ENCODE measurements around the gene ISM2. TPM values are rescaled to one million over a fixed set of nuclear protein-coding genes. Genes with fewer than 3 reads are reported as not detected.

ISM2 gene
- total RNA-seq, 1 donor from 2014 or later, result 0.39 TPM

DNA sequence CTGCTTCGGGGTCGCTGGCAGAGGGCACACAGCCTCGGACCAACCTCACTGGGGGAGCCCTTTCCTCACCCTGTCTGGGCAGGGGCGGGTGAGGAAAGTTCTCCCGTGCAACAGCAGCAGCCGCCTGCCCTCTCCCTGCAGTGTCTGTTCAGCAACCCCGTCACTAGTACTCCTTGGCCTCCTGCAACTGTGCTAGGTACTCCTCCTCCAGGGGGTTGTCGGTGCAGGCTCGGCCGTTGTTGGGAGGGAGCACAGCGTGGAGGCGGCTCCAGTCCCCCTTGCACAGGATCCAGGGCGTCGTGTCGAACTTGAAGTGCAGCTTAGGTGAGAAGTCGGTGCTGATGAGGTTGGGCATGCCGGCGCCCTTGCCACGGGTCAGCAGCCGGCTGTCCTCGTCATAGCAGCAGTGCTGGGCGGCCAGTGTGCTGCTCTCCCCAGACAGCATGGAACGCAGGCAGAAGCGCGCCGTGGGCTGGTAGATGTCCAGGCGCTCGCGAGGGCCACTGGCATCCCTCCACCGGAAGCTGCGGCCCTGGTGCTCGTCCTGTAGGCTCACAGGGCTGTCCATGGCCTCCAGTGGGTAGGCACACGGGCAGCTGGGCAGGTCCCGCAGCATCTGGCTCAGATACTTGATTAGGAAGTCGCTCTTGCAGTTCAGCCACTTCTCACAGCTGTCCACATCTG, 23.0 kb downstream of the ISM2 start:
- no peak overlapping the region for H3K9ac ChIP-seq (ENCODE audit: low read length)
- Mint-ChIP-seq H3K4me3 (ENCODE audit: unreplicated experiment) (no peak overlapping the region), H3K4me1 (ENCODE audit: low read depth, unreplicated experiment) (no peaks in the 10 kb centered on the region), H3K9me3 (ENCODE audit: unreplicated experiment) (no peaks in the 10 kb centered on the region), H3K27me3 (ENCODE audit: low read depth, unreplicated experiment) (peaks cover 27% of the 10 kb centered on the region), H3K27ac (ENCODE audit: unreplicated experiment) (no peak overlapping the region), H3K36me3 (ENCODE audit: low read depth, unreplicated experiment) (peaks cover 1% of the 10 kb centered on the region)
- no peaks in the 10 kb centered on the region for H3K4me1 ChIP-seq (ENCODE audit: insufficient read depth, low read length)
- DNase-seq (ENCODE audit: low read depth), result no peak
- H3K4me3 ChIP-seq (ENCODE audit: insufficient read depth, low read depth, low read length), result no peak overlapping the region
- no peaks in the 10 kb centered on the region for H3K36me3 ChIP-seq (ENCODE audit: insufficient read depth, low read length)
- TF ChIP-seq CTCF (IDR thresholded peaks at IDR 0.05; ENCODE audit: insufficient read depth, low read depth, low read length) (no peak), EZH2 (IDR thresholded peaks at IDR 0.05; ENCODE audit: insufficient read depth, low read length) (no peak)
- H3K9me3 ChIP-seq (ENCODE audit: insufficient read depth, low read depth, low read length), result no peaks in the 10 kb centered on the region
- peaks cover 13% of the 10 kb centered on the region for H3K27me3 ChIP-seq (ENCODE audit: insufficient read depth, low read length)
- no peaks in the 10 kb centered on the region for H3K79me2 ChIP-seq (ENCODE audit: insufficient read depth, low read length)
- no peak overlapping the region for H2AFZ ChIP-seq (ENCODE audit: low read depth, low read length)
- H3K27ac ChIP-seq (ENCODE audit: low read depth, low read length), result no peak overlapping the region
- no peak for FAIRE-seq
- H4K20me1 ChIP-seq (ENCODE audit: insufficient read depth, low read length), result no peaks in the 10 kb centered on the region
- no peak overlapping the region for H3K4me2 ChIP-seq (ENCODE audit: low read length)

- no peaks in the 10 kb centered on the region for H3K79me2 ChIP-seq (ENCODE audit: insufficient read depth, low read length)
- Mint-ChIP-seq H3K4me1 (ENCODE audit: low read depth, unreplicated experiment) (no peaks in the 10 kb centered on the region), H3K36me3 (ENCODE audit: low read depth, unreplicated experiment) (peaks cover 3% of the 10 kb centered on the region), H3K27ac (ENCODE audit: unreplicated experiment) (no peak overlapping the region), H3K27me3 (ENCODE audit: low read depth, unreplicated experiment) (peaks cover 27% of the 10 kb centered on the region), H3K9me3 (ENCODE audit: unreplicated experiment) (no peaks in the 10 kb centered on the region), H3K4me3 (ENCODE audit: unreplicated experiment) (peak overlapping the region; percentile 40)
- H3K4me3 ChIP-seq (ENCODE audit: insufficient read depth, low read depth, low read length), result no peak overlapping the region
- no peaks in the 10 kb centered on the region for H4K20me1 ChIP-seq (ENCODE audit: insufficient read depth, low read length)
- H3K27me3 ChIP-seq (ENCODE audit: insufficient read depth, low read length), result peaks cover 13% of the 10 kb centered on the region
- no peaks in the 10 kb centered on the region for H3K4me1 ChIP-seq (ENCODE audit: insufficient read depth, low read length)
- no peak overlapping the region for H2AFZ ChIP-seq (ENCODE audit: low read depth, low read length)
- H3K4me2 ChIP-seq (ENCODE audit: low read length), result no peak overlapping the region
- H3K9ac ChIP-seq (ENCODE audit: low read length), result no peak overlapping the region
- no peaks in the 10 kb centered on the region for H3K9me3 ChIP-seq (ENCODE audit: insufficient read depth, low read depth, low read length)
- TF ChIP-seq EZH2 (IDR thresholded peaks at IDR 0.05; ENCODE audit: insufficient read depth, low read length), result no peak
- no peak for TF ChIP-seq CTCF (IDR thresholded peaks at IDR 0.05; ENCODE audit: insufficient read depth, low read depth, low read length)
- no peak overlapping the region for H3K27ac ChIP-seq (ENCODE audit: low read depth, low read length)
- H3K36me3 ChIP-seq (ENCODE audit: insufficient read depth, low read length), result peaks cover under 1% of the 10 kb centered on the region
- DNase-seq (ENCODE audit: low read depth) (no peak), FAIRE-seq (no peak)
These were observed 24.0 kb downstream of the ISM2 start for GRCh38 chr14:77474479-77475177.

GRCh38 chr14:77473921-77474320, 24.7 kb downstream of the ISM2 start:
- no peaks in the 10 kb centered on the region for H3K4me1 ChIP-seq (ENCODE audit: insufficient read depth, low read length)
- H3K27me3 Mint-ChIP-seq (ENCODE audit: low read depth, unreplicated experiment), result peaks cover 27% of the 10 kb centered on the region
- H3K36me3 Mint-ChIP-seq (ENCODE audit: low read depth, unreplicated experiment), result peaks cover 8% of the 10 kb centered on the region
- no peaks in the 10 kb centered on the region for H4K20me1 ChIP-seq (ENCODE audit: insufficient read depth, low read length)
- no peak overlapping the region for H3K4me3 ChIP-seq (ENCODE audit: insufficient read depth, low read depth, low read length)
- no peak for DNase-seq (ENCODE audit: low read depth)
- no peak overlapping the region for H3K4me3 Mint-ChIP-seq (ENCODE audit: unreplicated experiment)
- no peak overlapping the region for H3K27ac Mint-ChIP-seq (ENCODE audit: unreplicated experiment)
- no peaks in the 10 kb centered on the region for H3K9me3 ChIP-seq (ENCODE audit: insufficient read depth, low read depth, low read length)
- no peak overlapping the region for H3K9ac ChIP-seq (ENCODE audit: low read length)
- peaks cover 7% of the 10 kb centered on the region for H3K36me3 ChIP-seq (ENCODE audit: insufficient read depth, low read length)
- H3K4me2 ChIP-seq (ENCODE audit: low read length), result no peak overlapping the region
- H3K27ac ChIP-seq (ENCODE audit: low read depth, low read length), result no peak overlapping the region
- H2AFZ ChIP-seq (ENCODE audit: low read depth, low read length), result no peak overlapping the region
- H3K79me2 ChIP-seq (ENCODE audit: insufficient read depth, low read length), result no peaks in the 10 kb centered on the region
- no peaks in the 10 kb centered on the region for H3K9me3 Mint-ChIP-seq (ENCODE audit: unreplicated experiment)
- no peak for FAIRE-seq
- no peak for TF ChIP-seq CTCF (IDR thresholded peaks at IDR 0.05; ENCODE audit: insufficient read depth, low read depth, low read length)
- no peak for TF ChIP-seq EZH2 (IDR thresholded peaks at IDR 0.05; ENCODE audit: insufficient read depth, low read length)
- H3K27me3 ChIP-seq (ENCODE audit: insufficient read depth, low read length), result peaks cover 13% of the 10 kb centered on the region
- no peaks in the 10 kb centered on the region for H3K4me1 Mint-ChIP-seq (ENCODE audit: low read depth, unreplicated experiment)

Data from astrocyte (in vitro differentiated cells and primary cell).